MM.1S (cell line): ENCODE results near the gene SNX9.

Experiments
- DNase-seq: peaks from one replicate; pipeline ENCODE4 v3.0.0-alpha.2; 2015
- H2AFZ ChIP-seq: fragments of 300-600 bp; sonication (generic); 2 replicates; pipeline ENCODE4 v1.6.0; 2016; ENCODE audit warnings: antibody characterized with exemption, low read length
- H3F3A ChIP-seq: fragments of 300-600 bp; sonication (generic); 2 replicates; pipeline ENCODE4 v1.6.1; 2016; ENCODE audit warnings: mild to moderate bottlenecking, antibody characterized with exemption, low read length, moderate library complexity, mixed read lengths; ENCODE audit not compliant: insufficient read depth
- H3K27ac ChIP-seq: fragments of 300-600 bp; sonication (generic); 2 replicates; pipeline ENCODE4 v1.5.1; 2016; ENCODE audit warnings: mild to moderate bottlenecking, low read length
- H3K27me3 ChIP-seq: fragments of 300-600 bp; sonication (generic); replicated peaks from 2 replicates; pipeline ENCODE4 v1.6.0; 2016; ENCODE audit warnings: low read length; ENCODE audit not compliant: insufficient read depth
- H3K36me3 ChIP-seq: fragments of 300-600 bp; sonication (generic); replicated peaks from 2 replicates; pipeline ENCODE4 v1.6.1; 2016; ENCODE audit warnings: mild to moderate bottlenecking, low read length, mixed read lengths; ENCODE audit not compliant: insufficient read depth
- H3K4me1 ChIP-seq: fragments of 300-600 bp; sonication (generic); 2 replicates; pipeline ENCODE4 v1.6.1; 2016; ENCODE audit warnings: low read length, mixed read lengths
- H3K4me2 ChIP-seq: fragments of 300-600 bp; sonication (generic); 2 replicates; pipeline ENCODE4 v1.6.0; 2016; ENCODE audit warnings: low read depth, low read length
- H3K4me3 ChIP-seq: fragments of 300-600 bp; sonication (generic); 2 replicates; pipeline ENCODE4 v1.5.1; 2016; ENCODE audit warnings: low read length, mixed read lengths
- H3K79me2 ChIP-seq: fragments of 300-600 bp; sonication (generic); 2 replicates; pipeline ENCODE4 v1.6.1; 2016; ENCODE audit warnings: mixed run types, low read length, mixed read lengths
- H3K9ac ChIP-seq: fragments of 300-600 bp; sonication (generic); 2 replicates; pipeline ENCODE4 v1.6.1; 2016; ENCODE audit warnings: low read length, mixed read lengths
- H3K9me2 ChIP-seq: fragments of 300-600 bp; sonication (generic); replicated peaks from 2 replicates; pipeline ENCODE4 v1.6.1; 2016; ENCODE audit warnings: mild to moderate bottlenecking, low read length, mixed read lengths; ENCODE audit not compliant: insufficient read depth
- H3K9me3 ChIP-seq: fragments of 300-600 bp; sonication (generic); replicated peaks from 2 replicates; pipeline ENCODE4 v1.6.1; 2016; ENCODE audit warnings: mild to moderate bottlenecking, low read length, mixed read lengths; ENCODE audit not compliant: insufficient read depth
- H4K20me1 ChIP-seq: fragments of 300-600 bp; sonication (generic); 2 replicates; pipeline ENCODE4 v1.6.1; 2016; ENCODE audit warnings: mild to moderate bottlenecking, low read length, moderate library complexity, mixed read lengths; ENCODE audit not compliant: insufficient read depth
- CTCF ChIP-seq: fragments of 300-600 bp; sonication (generic); IDR thresholded peaks from 2 replicates; pipeline ENCODE4 v1.5.1; 2016; ENCODE audit warnings: antibody characterized with exemption, low read length, mixed read lengths
- EZH2 ChIP-seq: fragments of 300-600 bp; sonication (generic); optimal IDR thresholded peaks from 2 replicates; pipeline ENCODE3; 2017; ENCODE audit warnings: low read depth, mild to moderate bottlenecking, antibody characterized with exemption, low read length, mixed read lengths
- EZH2phosphoT487 ChIP-seq: fragments of 300-600 bp; sonication (generic); IDR thresholded peaks from 2 replicates; pipeline ENCODE4 v1.6.1; 2018; ENCODE audit warnings: antibody characterized with exemption, low read length

Gene SNX9

GRCh38 chr6:157962601-157963302 is 139.7 kb downstream of the SNX9 start:
- H3K4me2 ChIP-seq: no peak overlapping the region

GRCh38 chr6:157964100-157964499 is 141.1 kb downstream of the SNX9 start:
- Histone ChIP-seq H3K9ac (no peak overlapping the region), H3K79me2 (no peaks in the 10 kb centered on the region), H3K9me3 (no peaks in the 10 kb centered on the region), H2AFZ (no peak overlapping the region), H3K27me3 (no peaks in the 10 kb centered on the region), H3K9me2 (no peaks in the 10 kb centered on the region), H3K4me1 (no peaks in the 10 kb centered on the region), H4K20me1 (no peaks in the 10 kb centered on the region), H3K27ac (no peak overlapping the region), H3K4me2 (no peak overlapping the region), H3K4me3 (no peak overlapping the region), H3F3A (no peaks in the 10 kb centered on the region), H3K36me3 (no peaks in the 10 kb centered on the region)
- no peak for DNase-seq
- TF ChIP-seq EZH2 (no peak), EZH2phosphoT487 (no peak), CTCF (no peak)

More at GRCh38 chr6:157962601-157963302, 139.7 kb downstream of the SNX9 start:
- H3K9me2 ChIP-seq: no peaks in the 10 kb centered on the region
- DNase-seq: no peak
- H2AFZ ChIP-seq: no peak overlapping the region
- H3K79me2 ChIP-seq: no peaks in the 10 kb centered on the region
- H3K4me3 ChIP-seq: no peak overlapping the region
- no peaks in the 10 kb centered on the region for H3K36me3 ChIP-seq
- no peaks in the 10 kb centered on the region for H4K20me1 ChIP-seq
- H3K9me3 ChIP-seq: no peaks in the 10 kb centered on the region
- H3K27ac ChIP-seq: no peak overlapping the region
- no peak overlapping the region for H3K9ac ChIP-seq
- no peaks in the 10 kb centered on the region for H3K27me3 ChIP-seq
- no peaks in the 10 kb centered on the region for H3F3A ChIP-seq
- no peak for TF ChIP-seq EZH2phosphoT487
- no peaks in the 10 kb centered on the region for H3K4me1 ChIP-seq

GRCh38 chr6:157965387-157965786 is 142.3 kb downstream of the SNX9 start:
- no peak for DNase-seq
- TF ChIP-seq CTCF: no peak
- TF ChIP-seq EZH2: no peak
- no peak for TF ChIP-seq EZH2phosphoT487
- Histone ChIP-seq H3F3A (no peaks in the 10 kb centered on the region), H2AFZ (no peak overlapping the region), H3K36me3 (no peaks in the 10 kb centered on the region), H3K79me2 (no peaks in the 10 kb centered on the region), H3K4me3 (no peak overlapping the region), H3K4me2 (no peak overlapping the region), H3K27me3 (no peaks in the 10 kb centered on the region), H3K9me2 (no peaks in the 10 kb centered on the region), H4K20me1 (no peaks in the 10 kb centered on the region), H3K9me3 (no peaks in the 10 kb centered on the region), H3K9ac (no peak overlapping the region), H3K4me1 (no peaks in the 10 kb centered on the region), H3K27ac (no peak overlapping the region)

- H3K9me3 ChIP-seq: no peaks in the 10 kb centered on the region
- H3K4me1 ChIP-seq: no peaks in the 10 kb centered on the region
- no peak overlapping the region for H2AFZ ChIP-seq
- H3K79me2 ChIP-seq: no peaks in the 10 kb centered on the region
- H3K9ac ChIP-seq: no peak overlapping the region
- no peak overlapping the region for H3K4me2 ChIP-seq
- H3K9me2 ChIP-seq: no peaks in the 10 kb centered on the region
- TF ChIP-seq EZH2 (no peak), CTCF (no peak), EZH2phosphoT487 (no peak)
- no peak for DNase-seq
- no peaks in the 10 kb centered on the region for H3K36me3 ChIP-seq
- no peaks in the 10 kb centered on the region for H4K20me1 ChIP-seq
- H3K4me3 ChIP-seq: no peak overlapping the region
- H3K27ac ChIP-seq: no peak overlapping the region
- no peaks in the 10 kb centered on the region for H3F3A ChIP-seq
- no peaks in the 10 kb centered on the region for H3K27me3 ChIP-seq
Observed at GRCh38 chr6:157966589-157966977, 143.5 kb downstream of the SNX9 start.
